NCI-H69 (cell line): Measurements from ENCODE around the gene FSTL5.

Experiments used
- DNase-seq: peaks from one replicate; lab custom pipeline; 2025; lab: John Stamatoyannopoulos, UW

Gene FSTL5

GRCh38 chr4:161336016-161336530 is 827.7 kb downstream of the FSTL5 start:
- no peak for DNase-seq
